Activated CD8-positive, alpha-beta T cell treated with anti-CD3 and anti-CD28 coated beads for 36 hours (primary cell): Measurements from ENCODE around the gene CADM2. TPM values are rescaled to one million over a fixed set of nuclear protein-coding genes. Genes with fewer than 3 reads are reported as not detected.

Experiments used
- ATAC-seq: fragments of 200-7000 bp; cut with Tn5 transposase; one replicate; pipeline ENCODE4 v1.10.0; 2021; ENCODE audit warnings: mild to moderate bottlenecking, moderate library complexity
- CTCF ChIA-PET: fragments of 350-600 bp; sonication (Branson Sonifier 250); formaldehyde crosslinking; loops from one replicate; lab custom pipeline; 2021; ENCODE audit warnings: antibody characterized with exemption; lab: Charles Lee
- POLR2A ChIA-PET: fragments of 350-600 bp; sonication (Branson Sonifier 250); formaldehyde crosslinking; loops from one replicate; lab custom pipeline; 2021; ENCODE audit warnings: antibody characterized with exemption; lab: Charles Lee
- DNase-seq: peaks from one replicate; pipeline ENCODE4 v3.0.0-alpha.2; 2020
- H3K27ac Mint-ChIP-seq: one replicate; pipeline ENCODE4 v1.8.0; 2021; ENCODE audit warnings: mild to moderate bottlenecking, mixed read lengths
- H3K27me3 Mint-ChIP-seq: one replicate; pipeline ENCODE4 v1.8.0; 2021; ENCODE audit warnings: mixed read lengths
- H3K36me3 Mint-ChIP-seq: one replicate; pipeline ENCODE4 v1.8.0; 2021; ENCODE audit warnings: low read depth, mixed read lengths
- H3K4me1 Mint-ChIP-seq: one replicate; pipeline ENCODE4 v1.8.0; 2021; ENCODE audit warnings: low read depth, mixed read lengths
- H3K4me3 Mint-ChIP-seq: one replicate; pipeline ENCODE4 v1.8.0; 2021; ENCODE audit warnings: mild to moderate bottlenecking, moderate library complexity, mixed read lengths
- H3K9me3 Mint-ChIP-seq: one replicate; pipeline ENCODE4 v1.8.0; 2021; ENCODE audit warnings: mixed read lengths
- CTCF ChIP-seq: fragments of 200-600 bp; IDR thresholded peaks from one replicate; pipeline ENCODE4 v1.8.0; 2022; ENCODE audit warnings: antibody characterized with exemption, mild to moderate bottlenecking
- intact Hi-C: fragments of 100-400 bp; cut with micrococcal nuclease; formaldehyde crosslinking; loops from one replicate; pipeline ENCODE4 v1.10.0; 2022
- total RNA-seq, 2 experiments: library from RNA; stranded (reverse); gene quantifications; one replicate each; pipeline ENCODE4 v1.2.3, GENCODE V29; 2021

Gene CADM2
- total RNA-seq, 2 experiments from 2014 or later: 0.38 TPM; not detected in 1

- intact Hi-C loops: no loop called here
- peaks cover 2% of the 10 kb centered on the region for H3K9me3 Mint-ChIP-seq
- ATAC-seq (no peak), DNase-seq (no peak)
- H3K36me3 Mint-ChIP-seq: no peaks in the 10 kb centered on the region
- H3K27me3 Mint-ChIP-seq: no peaks in the 10 kb centered on the region
- no peak overlapping the region for H3K4me3 Mint-ChIP-seq
- CTCF ChIA-PET: no interaction called here
- H3K27ac Mint-ChIP-seq: no peak overlapping the region
- no peak for TF ChIP-seq CTCF
- no peaks in the 10 kb centered on the region for H3K4me1 Mint-ChIP-seq
- POLR2A ChIA-PET: no interaction called here
These were observed 632.7 kb downstream of the CADM2 start for GRCh38 chr3:85591451-85591850.

- POLR2A ChIA-PET: no interaction called here
- Mint-ChIP-seq H3K4me3 (no peak overlapping the region), H3K9me3 (peaks cover 2% of the 10 kb centered on the region), H3K27ac (no peak overlapping the region), H3K4me1 (no peaks in the 10 kb centered on the region), H3K27me3 (no peaks in the 10 kb centered on the region), H3K36me3 (no peaks in the 10 kb centered on the region)
- no peak for TF ChIP-seq CTCF
- CTCF ChIA-PET: no interaction called here
- intact Hi-C loops: no loop called here
- DNase-seq: no peak
- no peak for ATAC-seq
These were observed 633.5 kb downstream of the CADM2 start for GRCh38 chr3:85592256-85592655.

- intact Hi-C loops: no loop called here
- Mint-ChIP-seq H3K4me3 (no peak overlapping the region), H3K36me3 (no peaks in the 10 kb centered on the region), H3K27ac (no peak overlapping the region), H3K4me1 (no peaks in the 10 kb centered on the region), H3K27me3 (no peaks in the 10 kb centered on the region), H3K9me3 (no peaks in the 10 kb centered on the region)
- TF ChIP-seq CTCF: no peak
- no peak for DNase-seq
- CTCF ChIA-PET: no interaction called here
- POLR2A ChIA-PET: no interaction called here
- no peak for ATAC-seq
These were observed 635.9 kb downstream of the CADM2 start for GRCh38 chr3:85594676-85595075.

GRCh38 chr3:85603378-85603777, 644.6 kb downstream of the CADM2 start:
- ATAC-seq: no peak
- intact Hi-C loops: no loop called here
- no peak for TF ChIP-seq CTCF
- ChIA-PET CTCF (no interaction called here), POLR2A (no interaction called here)
- Mint-ChIP-seq H3K27ac (no peak overlapping the region), H3K4me1 (no peaks in the 10 kb centered on the region), H3K4me3 (no peak overlapping the region), H3K9me3 (no peaks in the 10 kb centered on the region), H3K36me3 (no peaks in the 10 kb centered on the region), H3K27me3 (no peaks in the 10 kb centered on the region)
- no peak for DNase-seq

GRCh38 chr3:85604641-85605040, 645.9 kb downstream of the CADM2 start:
- no peak overlapping the region for H3K4me3 Mint-ChIP-seq
- ATAC-seq (no peak), DNase-seq (no peak)
- intact Hi-C loops: no loop called here
- no peaks in the 10 kb centered on the region for H3K27me3 Mint-ChIP-seq
- no peak overlapping the region for H3K27ac Mint-ChIP-seq
- ChIA-PET POLR2A (no interaction called here), CTCF (no interaction called here)
- H3K4me1 Mint-ChIP-seq: no peaks in the 10 kb centered on the region
- no peaks in the 10 kb centered on the region for H3K36me3 Mint-ChIP-seq
- no peak for TF ChIP-seq CTCF
- no peaks in the 10 kb centered on the region for H3K9me3 Mint-ChIP-seq
